Fibroblast of skin of left quadriceps (primary cell): ENCODE measurements around the gene TMEM117.
A peak's percentile ranks its signal among the peaks of the same experiment; 100 is the strongest.

Experiments
- DNase-seq, 2 experiments: peaks; one replicate each; pipeline ENCODE4 v3.0.0-alpha.2; 2013; ENCODE audit warnings: low read depth in 2 of 2

Gene TMEM117

DNA sequence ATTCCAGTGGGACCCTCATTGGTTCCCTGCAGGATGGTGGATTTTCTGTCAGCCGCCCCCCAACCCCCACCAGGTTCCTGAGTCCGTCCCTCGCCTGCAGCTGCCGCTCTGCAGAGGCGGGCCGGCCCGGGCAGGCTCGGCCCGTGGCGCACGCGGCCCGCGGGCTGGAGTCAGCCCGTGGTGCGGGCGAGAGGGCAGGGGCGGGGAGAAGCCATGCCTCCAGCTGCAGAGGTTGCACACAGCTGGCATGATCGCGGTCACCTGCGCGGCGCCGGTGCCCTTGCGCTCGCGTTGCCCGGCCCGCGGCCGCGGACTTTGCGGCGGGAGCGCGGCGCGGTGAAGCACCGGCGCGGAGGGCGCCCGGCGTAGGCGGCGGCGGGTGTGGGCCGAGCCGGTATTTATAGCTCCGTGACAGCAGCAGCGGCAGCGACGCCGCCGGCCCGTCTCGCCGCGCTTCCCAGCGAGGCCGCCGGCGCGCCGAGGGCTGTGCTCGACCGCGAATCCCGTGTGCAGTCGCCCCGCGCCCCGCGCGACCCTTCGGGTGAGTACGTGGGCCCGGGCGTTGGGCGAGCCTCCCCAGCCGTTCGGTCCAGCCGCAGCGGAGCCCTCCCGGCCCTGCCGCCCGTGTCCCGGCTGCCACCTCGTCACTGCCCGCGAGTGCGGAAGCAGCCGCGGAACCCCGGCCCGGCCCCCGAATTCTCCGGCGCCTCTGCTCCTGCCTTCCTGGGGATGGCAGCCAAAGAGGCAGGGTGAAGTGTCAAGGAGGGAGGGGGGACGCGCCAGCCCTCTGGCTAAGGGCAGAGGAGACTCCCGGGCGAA is at the start of gene TMEM117:
Gene TMEM117 (plus strand): TSS at position 426 of the 819 bp plus-strand sequence.
- DNase-seq: peak in 1 of 2 experiments; percentile 16

DNA sequence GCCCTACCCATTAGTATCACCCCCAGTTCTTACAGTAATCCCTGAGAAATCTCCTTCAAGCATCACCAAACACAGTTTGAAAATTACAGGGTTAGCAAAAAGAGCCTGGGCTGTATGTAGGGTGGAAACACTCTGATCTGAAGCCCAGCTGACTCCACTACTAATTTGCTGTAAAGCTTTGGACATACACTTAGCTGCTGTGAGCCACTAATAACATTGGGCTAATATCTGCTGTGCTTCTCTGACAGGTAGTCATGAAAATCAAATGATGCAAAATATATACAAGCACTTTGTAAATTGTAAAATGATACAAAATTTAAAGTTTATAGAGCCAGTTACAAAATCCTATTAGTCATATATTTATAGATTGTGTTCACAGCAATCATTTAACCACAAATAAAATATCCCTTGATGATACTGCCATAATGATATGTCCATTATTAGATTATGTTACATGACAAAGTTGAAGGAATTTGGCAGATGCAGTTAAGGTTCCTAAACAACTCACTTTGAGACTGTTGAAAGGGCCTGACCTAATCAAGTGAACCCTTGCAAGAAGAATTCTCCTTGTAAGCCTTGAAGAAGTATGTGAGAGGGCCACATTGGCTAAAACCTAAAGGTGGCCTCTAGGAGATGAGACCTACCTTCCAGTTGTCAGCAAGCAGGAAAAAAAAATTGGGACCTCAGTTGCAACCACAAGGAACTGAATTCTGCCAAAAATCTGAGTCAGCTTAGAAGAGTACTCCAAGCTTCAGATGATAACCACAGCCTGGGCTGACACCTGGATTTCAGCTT is 48.8 kb upstream of the TMEM117 start:
- no peak for DNase-seq

DNA sequence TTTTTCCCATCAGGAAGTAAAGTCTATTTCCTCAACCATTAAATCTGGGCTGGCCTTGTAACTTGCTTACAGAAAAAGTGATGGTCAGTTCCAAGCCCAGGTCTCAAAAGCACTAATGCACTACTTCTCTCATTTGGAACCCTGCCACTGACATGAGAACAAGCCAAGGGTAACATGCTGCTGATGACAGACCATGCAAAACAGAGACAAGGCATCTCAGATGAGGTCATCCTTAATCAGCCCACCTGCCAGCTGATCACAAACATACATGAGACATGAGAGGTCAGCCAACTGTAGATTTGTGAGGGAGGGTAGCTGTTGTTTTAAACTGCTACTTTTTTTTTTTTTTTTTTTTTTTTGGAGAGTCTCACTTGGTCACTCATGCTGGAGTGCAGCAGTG is 45.9 kb upstream of the TMEM117 start:
- DNase-seq: no peak

DNA sequence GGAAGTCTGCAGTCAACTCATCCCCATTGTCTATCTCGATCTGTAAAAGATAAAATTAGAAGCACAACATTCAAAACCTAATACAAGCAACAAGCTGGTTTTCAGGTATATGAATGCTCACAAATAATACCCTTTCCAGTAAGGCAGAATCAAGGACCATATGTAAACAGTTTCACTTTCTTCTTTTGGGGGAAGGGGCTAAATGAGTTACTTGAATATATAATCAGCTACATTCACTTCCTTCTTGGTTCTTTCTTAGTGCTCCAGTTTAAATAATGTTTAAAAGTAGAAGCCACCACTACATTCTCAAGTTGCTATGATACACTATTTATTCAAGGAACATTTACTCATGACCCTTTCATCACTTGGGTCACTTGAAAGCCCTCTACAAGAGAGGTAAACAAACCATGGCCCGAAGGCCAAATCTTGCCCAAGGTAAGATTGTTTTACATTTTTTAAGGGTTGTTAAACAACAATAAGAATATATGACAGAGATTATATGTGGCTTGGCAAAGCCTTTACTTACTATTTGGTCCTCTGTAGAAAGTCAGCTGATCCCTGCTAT is 40.1 kb upstream of the TMEM117 start:
- DNase-seq: no peak

DNA sequence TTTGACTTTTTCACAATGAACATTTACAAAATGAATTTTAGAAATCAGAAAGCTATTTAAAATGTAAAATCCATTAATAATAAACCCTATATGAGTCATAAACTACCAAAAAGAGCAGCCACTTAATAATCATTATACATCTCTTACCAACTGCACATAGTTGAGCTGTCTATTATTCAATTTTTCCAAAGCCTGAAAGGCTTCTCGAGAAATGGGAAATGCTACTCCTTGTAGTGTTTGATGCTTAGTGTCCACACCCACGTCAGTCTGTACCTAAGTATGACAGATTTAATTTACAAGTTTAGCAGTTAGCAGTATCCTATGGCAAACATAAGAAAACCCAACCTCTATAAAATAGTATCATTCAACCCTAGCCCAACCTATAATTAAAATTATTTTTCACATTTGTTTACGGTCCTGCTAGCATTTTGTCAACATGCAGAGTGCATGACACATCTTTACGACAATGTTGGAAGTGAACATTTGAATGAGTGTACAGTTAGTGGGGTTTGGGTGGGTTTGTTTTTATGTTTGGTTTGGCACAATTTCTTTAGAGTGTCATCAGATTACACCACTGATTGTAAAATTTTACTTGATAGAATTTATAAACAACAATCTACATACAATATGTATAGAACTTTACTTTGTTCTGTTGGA is 38.2 kb upstream of the TMEM117 start:
- DNase-seq: no peak

DNA sequence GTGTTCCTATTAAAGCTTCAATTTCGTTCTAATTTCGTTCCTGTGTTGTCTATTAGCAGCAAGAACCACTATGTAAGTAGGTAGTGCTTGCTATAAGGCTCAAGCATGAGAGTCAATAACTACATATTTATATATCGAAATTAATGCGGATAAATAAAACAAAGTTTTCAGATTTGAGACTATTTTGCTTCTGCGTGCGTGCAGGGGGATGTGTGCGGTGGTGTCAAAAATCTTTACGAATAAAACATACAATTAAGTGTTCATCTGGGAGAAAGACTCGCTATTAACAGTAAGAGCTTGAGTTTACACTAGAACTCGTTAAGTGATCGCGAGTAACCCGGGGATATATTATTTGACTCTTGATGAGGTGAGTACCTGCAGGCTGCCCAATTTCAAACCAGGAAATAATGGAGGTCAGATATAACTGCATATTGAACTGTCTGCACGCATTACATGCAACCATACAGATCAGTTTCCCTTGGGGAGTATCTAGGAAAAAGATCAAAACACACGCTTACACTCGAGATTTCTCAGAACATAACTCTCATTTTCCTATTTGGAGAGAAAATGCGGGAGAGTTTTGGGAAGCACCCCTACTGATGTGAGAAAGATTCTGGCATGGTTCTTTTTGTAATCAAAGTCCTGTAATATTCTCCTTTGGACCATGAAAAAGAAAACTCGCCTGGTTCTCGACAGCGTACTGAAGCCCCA is 30.6 kb upstream of the TMEM117 start:
- DNase-seq: no peak

DNA sequence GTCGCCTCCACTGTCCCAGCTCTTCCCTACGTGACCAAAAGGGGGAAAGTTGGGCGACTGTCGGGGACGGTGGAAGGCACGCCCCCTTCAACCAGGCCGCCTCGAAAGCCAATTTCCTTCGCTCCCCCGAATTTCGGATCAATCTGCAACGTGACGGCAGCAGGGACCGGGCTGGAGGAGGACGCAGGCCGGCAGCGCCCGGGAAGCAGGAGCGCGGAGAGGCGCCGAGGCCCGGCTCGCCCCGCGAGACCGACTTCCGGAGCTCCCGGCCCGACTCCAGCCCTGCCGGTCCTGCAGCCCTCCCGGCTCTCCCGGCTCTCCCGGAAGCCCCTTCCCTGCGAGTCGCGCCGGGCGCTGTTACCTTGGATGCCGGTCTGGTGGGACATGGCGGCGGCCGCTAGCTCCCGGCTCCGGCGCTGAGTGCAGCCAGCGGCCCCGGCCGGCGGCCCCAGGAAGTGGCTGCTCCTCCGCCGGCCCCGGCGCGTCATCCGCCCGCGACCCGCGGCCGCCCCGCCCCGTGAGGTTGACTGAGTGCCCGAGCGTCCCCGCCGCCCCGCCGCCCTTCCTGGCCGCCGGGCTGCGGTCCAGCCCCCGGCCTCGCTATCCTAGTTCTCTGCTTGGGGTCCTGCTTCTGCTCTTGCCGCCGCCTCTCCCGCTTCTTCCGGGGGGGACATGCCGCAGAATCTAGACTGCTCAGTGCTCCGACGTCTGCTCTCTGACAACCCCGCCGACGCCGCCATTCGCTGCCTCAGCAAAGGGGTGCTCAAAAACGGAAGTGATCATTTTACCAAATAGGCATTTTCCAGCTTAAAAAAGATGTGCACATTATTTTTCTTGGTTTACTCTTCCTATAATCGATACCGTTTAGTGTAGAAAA is 29.8 kb upstream of the TMEM117 start, which contains the start of gene TWF1:
Gene TWF1 (minus strand): TSS at position 458 of the 877 bp plus-strand sequence. CDS start 72 bp downstream, at position 386.
- peak; percentile 53 to 62 for DNase-seq

DNA sequence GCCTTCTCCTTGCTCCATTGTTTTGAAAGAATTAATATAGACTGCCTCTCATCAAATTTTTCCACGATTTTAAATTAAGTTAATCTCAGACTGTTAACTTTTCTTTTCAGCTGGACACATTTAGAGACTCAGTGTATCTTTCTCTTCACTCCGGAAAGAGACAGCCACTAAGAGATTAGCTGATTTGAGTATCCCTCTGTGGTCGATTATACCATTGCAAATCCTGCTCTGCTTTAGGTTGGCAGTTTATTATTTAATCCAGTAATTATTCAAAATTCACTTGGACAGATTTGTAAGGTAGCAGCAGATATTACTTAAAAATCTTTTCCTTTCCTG is 29.2 kb upstream of the TMEM117 start:
- DNase-seq: no peak

DNA sequence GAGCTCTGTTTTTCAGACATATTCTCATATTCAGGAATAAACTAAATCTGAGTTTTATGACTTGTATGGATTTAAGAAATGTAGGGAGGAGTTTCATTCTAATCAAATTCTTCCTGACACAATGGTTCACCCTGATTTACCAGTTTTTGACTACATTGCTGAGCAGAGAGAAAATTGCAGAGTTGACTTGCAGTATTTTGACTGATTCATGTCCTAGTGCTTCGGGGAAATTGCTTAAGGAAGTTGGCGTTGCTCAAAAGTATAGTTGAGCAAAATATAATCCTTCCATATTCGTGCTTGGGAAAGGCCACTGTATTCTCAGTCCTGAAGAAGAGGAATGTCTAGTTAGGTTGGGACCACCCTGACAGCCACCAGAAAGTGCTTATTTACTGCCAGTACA is 28.5 kb upstream of the TMEM117 start:
- no peak for DNase-seq

DNA sequence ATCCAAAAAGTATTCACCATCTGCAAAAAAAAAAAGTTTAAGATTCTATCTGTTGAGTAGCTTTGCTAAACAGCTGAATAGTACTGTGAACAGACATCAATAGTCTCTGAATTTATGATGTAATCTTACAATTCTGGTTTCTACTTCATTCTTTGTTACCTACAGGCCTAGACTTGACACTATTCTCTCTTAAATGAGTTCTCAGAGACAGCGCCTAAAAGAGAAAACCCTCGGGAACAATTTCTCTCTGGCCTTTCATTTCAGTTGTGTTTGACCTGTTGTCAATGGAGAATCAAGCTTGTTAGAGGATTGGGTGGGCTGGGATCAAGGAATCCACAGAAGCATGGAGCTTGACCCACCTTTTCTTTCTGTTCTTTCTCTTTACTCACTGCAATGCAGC is 23.8 kb upstream of the TMEM117 start:
- no peak for DNase-seq

DNA sequence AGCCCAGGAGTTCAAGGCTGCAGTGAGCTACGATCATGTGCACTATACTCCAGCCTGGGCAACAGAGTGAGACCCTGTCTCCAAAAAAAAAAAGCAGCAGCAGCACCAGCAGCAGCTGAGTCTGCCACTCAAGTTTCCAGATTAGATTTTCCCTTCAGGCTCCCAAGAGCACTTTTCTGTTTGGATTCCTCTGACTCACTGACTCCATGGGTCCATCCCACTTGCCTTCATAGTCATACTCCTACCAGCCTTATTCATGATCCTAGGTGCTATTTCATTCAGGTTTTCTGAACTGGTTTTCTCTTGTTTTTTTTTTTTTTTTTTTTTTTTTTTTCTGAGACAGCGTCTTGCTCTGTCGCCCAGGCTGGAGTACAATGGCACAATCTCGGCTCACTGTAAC is 23.0 kb upstream of the TMEM117 start:
- no peak for DNase-seq

DNA sequence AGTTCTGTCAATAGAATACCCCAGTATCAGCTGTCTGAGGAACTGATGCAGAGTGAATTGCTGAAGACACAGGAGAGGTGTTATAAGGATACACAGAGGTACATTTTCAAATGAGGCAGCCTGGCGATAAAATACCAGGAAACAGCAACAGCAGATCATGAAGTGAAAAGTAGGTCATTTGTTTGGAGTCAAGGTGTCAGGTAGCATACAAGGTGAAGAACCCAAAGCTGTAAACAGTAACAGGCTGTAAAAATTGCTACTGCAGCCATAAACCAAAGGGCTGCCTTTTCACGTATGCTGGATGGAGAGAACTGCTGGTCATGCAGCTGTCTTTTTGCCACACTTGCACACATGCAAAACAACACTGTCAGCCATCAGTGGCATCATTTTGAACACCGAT is 20.5 kb upstream of the TMEM117 start:
- DNase-seq: no peak

DNA sequence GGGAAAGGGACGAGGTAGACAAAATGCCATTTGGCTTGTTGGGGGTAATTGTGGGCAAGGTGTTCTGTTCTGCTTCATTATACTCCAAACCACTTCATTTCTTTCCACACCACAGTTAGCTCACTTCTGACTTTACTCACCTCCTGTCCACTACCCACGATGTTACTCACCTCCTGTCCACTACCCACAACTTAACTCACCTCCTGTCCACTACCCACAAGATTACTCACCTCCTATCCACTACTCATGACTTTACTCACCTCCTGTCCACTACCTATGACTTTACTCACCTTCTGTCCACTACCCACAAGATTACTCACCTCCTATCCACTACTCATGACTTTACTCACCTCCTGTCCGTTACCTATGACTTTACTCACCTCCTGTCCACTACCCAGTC is 19.7 kb upstream of the TMEM117 start:
- DNase-seq: no peak

DNA sequence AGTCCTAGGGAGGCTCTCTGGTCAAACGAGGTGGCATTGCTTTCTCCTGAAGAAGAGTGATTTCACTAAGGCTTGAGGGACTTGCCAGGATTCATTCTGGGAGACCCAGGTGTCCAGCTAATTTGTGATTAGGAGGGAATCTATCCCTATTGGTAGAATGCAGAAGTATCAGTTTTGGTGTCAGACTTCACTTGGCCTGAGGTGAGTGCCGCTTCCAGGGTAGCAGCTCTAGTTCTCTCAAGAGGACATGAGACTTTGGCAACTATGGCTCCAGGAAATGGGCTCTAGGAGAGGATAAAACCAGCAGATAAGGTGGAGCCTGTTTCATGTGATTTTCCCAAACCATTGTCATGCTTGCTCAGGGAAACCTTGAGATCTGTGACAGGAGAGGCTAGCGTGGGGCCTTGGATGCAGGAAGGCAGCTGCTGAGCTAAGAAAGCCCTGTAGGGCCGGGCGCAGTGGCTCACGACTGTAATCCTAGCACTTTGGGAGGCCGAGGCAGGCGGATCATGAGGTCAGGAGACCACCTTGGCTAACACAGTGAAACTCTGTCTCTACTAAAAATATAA is 11.6 kb upstream of the TMEM117 start:
- no peak for DNase-seq

DNA sequence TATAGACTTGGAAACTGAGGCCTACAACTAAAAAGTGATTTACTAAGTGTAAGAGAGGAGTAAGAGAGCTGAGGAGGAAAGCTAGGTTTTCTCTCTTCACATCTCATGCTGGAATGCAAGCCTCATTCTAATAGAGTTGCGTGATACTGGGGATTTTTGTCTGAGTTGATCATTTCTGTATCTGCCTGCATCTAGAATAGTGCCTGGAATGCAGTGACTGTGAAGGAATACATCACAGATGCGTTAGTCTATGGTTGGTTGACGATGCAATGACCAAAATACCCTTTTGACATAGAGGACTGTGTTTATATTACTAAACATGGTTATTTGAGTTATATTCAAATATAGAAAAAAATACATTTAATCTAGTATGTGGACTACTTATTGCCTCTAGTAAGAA is 9.2 kb upstream of the TMEM117 start:
- DNase-seq: no peak

DNA sequence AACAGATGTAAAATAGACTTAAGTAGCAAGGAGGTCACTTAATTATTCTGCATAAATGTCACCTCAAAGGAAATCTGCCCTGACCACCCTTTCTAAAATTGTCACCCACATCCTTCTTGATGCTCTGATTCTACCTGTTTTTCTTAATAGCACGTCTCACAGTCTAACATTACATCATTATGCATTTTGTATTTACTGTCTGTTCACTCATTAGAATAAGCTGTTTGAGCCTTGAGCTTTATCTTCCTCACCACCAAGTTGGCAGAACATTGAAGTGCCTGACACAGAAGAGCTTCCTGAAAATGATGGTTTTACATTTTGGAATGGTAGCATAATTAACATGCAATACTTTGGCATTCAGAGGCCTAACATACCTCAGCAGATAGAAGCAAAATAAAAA is 8.8 kb upstream of the TMEM117 start:
- no peak for DNase-seq

DNA sequence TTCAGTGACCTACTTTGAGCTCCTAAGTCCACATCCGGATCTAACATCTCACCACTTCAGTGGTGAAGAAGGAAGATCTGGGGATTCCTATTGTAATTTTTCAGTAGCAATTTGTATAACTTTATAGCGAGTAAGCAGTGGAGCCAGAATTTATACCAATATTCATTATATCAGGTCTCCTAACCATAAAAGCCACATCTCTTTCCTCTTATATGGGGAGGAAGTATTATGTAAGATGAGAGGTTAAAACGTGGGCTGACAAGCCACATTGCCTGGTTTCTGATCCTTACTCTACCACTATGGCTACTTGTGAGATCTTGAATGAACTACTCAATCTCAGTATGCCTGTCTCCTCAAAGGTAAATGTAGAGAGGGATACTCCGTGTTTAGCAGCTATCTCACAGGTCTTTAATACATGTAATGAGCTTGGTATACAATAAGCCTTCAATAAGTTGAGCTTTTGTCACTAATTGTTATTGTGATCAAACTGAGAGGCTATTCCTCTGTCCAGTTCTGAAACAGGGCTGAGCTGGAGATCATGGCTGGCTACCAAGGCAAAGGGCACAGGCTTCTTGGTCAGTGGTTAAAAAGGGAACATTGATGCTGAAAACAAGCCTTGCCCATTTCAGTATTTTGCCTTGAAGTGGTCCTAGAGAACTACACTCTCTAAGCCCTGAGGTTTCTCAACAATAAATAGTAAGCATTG is 3.3 kb upstream of the TMEM117 start:
- DNase-seq: no peak

DNA sequence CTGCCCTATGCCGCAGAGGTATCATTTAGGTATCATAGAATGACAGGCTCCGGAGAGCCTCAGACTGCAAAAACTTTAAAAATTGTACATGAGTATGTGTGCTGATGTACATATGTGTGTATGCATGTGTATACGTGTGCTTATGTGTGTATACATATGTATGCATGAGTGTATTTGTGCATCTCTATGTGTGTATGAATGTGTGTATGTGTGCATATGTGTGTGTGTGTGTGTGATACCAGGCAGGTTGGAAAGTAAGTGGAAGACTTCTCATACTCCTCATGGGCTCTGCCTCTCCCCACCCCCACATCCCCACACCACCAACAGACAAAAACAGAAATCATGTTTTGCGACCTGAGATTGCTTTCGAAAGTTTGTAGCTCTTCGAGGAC is 621 bp upstream of the TMEM117 start:
- DNase-seq: no peak

DNA sequence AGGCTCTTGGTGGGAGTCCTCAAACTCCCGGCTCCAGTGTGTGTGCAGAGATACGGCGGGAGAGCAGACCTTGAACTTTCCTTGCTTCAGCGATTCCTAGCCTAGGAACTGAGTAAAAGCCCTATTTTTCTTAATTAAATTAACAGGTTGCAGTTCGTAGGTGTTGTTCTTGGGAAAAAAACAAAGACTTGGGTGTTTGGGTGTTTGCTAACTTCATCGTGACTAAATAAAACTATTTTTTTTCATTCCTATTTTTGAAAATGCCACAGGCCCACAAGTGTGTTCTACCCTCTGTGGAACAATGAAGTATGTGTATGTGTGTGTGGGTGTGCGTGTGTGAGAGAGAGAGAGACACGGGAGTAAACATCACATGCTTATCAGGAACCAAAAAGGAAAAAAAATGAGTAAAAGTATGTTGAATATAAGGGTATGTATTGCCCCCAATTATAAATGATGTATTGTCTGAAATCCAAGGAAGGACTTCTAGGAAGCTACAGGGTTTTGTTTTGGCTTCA is 651 bp downstream of the TMEM117 start:
- peak in 1 of 2 experiments; percentile 11 for DNase-seq
